ENCODE results near the gene ROCK2.

- TF ChIP-seq CTCF (conservative IDR thresholded peaks at IDR 0.05) (no peak), EZH2 (IDR thresholded peaks at IDR 0.05; ENCODE audit: low read depth) (no peak)
Observed at GRCh38 chr2:11332596-11332995, 11.8 kb downstream of the ROCK2 start.

Measured in PC-9 (cell line).